Suprapubic skin (tissue), 4 donors: ENCODE results near the gene TRIM15.

Source experiments
- POLR2A ChIP-seq, 2 donors: fragments of 450-650 bp; IDR thresholded peaks; one replicate each; pipeline ENCODE4 v1.6.1; 2017; ENCODE audit warnings: antibody characterized with exemption in 2 of 2, mild to moderate bottlenecking in 2 of 2, moderate library complexity in 2 of 2
- POLR2AphosphoS5 ChIP-seq, 3 donors: sonication (generic); formaldehyde crosslinking; IDR thresholded peaks; one replicate each; pipeline ENCODE4 v1.6.1; 2017; ENCODE audit warnings: antibody characterized with exemption in 3 of 3
- TF ChIP-seq, protein P1 (sequence below), 2 donors: fragments of 200-600 bp in 1 of 2; fragments of 450-650 bp in 1 of 2; sonication (generic) in 1 of 2; IDR thresholded peaks; one replicate each; pipeline ENCODE4 v1.5.1; 2016 to 2019; ENCODE audit warnings: antibody characterized with exemption in 2 of 2, mild to moderate bottlenecking in 1 of 2, moderate library complexity in 1 of 2

GRCh38 chr6:30207619-30208295, 44.4 kb downstream of the TRIM15 start:
- TF ChIP-seq, protein P1, sequence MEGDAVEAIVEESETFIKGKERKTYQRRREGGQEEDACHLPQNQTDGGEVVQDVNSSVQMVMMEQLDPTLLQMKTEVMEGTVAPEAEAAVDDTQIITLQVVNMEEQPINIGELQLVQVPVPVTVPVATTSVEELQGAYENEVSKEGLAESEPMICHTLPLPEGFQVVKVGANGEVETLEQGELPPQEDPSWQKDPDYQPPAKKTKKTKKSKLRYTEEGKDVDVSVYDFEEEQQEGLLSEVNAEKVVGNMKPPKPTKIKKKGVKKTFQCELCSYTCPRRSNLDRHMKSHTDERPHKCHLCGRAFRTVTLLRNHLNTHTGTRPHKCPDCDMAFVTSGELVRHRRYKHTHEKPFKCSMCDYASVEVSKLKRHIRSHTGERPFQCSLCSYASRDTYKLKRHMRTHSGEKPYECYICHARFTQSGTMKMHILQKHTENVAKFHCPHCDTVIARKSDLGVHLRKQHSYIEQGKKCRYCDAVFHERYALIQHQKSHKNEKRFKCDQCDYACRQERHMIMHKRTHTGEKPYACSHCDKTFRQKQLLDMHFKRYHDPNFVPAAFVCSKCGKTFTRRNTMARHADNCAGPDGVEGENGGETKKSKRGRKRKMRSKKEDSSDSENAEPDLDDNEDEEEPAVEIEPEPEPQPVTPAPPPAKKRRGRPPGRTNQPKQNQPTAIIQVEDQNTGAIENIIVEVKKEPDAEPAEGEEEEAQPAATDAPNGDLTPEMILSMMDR (IDR thresholded peaks at IDR 0.05) = no peak
- TF ChIP-seq POLR2A (IDR thresholded peaks at IDR 0.05) (no peak), POLR2AphosphoS5 (IDR thresholded peaks at IDR 0.05) (no peak)
